Measurements from ENCODE around the gene MYL3. TPM values are rescaled to one million over a fixed set of nuclear protein-coding genes. Genes with fewer than 3 reads are reported as not detected.
A peak's percentile ranks its signal among the peaks of the same experiment; 100 is the strongest.

MYL3 gene
- total RNA-seq, 1 donor = 1.7 TPM

DNA sequence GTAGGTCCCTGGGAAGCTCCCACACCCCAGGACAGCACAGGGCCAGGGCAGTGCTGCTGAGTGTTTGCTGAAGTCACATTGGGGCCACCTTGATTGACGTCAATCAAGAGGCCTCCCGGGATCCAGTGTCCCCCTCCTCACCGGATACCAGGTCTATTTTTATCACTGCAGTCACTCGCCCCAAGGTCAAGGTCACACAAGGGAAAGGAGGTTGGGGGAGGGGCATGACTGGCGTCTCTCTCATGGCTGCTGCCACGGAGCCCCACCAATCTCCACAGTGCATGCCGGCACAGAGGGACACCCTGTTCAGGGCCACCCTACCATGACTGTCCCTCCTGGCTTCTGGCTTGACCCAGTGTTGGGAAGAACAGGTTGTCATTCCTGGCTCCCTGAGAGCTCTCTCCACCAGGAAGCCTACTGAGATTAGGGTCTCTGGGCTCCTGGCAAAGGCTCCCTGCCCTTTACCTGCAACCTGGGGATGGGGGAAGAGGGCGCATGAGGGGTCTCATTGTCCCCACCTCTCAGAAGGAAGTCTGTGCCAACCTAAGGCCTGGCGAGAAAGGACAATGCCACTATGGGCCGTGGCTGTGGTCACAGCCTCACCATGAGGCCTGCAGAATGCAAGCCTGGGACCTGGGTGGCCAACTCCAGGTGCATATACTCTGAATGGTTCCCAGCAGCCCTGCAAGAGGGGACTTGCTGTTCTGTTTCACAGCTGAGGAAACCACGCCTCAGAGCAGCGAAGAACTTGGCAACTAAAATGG, 1.5 kb downstream of the MYL3 start:
- TF ChIP-seq, protein P1, sequence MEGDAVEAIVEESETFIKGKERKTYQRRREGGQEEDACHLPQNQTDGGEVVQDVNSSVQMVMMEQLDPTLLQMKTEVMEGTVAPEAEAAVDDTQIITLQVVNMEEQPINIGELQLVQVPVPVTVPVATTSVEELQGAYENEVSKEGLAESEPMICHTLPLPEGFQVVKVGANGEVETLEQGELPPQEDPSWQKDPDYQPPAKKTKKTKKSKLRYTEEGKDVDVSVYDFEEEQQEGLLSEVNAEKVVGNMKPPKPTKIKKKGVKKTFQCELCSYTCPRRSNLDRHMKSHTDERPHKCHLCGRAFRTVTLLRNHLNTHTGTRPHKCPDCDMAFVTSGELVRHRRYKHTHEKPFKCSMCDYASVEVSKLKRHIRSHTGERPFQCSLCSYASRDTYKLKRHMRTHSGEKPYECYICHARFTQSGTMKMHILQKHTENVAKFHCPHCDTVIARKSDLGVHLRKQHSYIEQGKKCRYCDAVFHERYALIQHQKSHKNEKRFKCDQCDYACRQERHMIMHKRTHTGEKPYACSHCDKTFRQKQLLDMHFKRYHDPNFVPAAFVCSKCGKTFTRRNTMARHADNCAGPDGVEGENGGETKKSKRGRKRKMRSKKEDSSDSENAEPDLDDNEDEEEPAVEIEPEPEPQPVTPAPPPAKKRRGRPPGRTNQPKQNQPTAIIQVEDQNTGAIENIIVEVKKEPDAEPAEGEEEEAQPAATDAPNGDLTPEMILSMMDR (IDR thresholded peaks at IDR 0.05; ENCODE audit: insufficient read depth, low read depth, low read length) = no peak
- DNase-seq (ENCODE audit: low read depth) = no peak
- H3K4me3 ChIP-seq (ENCODE audit: low read depth, low read length) = no peak overlapping the region

DNA sequence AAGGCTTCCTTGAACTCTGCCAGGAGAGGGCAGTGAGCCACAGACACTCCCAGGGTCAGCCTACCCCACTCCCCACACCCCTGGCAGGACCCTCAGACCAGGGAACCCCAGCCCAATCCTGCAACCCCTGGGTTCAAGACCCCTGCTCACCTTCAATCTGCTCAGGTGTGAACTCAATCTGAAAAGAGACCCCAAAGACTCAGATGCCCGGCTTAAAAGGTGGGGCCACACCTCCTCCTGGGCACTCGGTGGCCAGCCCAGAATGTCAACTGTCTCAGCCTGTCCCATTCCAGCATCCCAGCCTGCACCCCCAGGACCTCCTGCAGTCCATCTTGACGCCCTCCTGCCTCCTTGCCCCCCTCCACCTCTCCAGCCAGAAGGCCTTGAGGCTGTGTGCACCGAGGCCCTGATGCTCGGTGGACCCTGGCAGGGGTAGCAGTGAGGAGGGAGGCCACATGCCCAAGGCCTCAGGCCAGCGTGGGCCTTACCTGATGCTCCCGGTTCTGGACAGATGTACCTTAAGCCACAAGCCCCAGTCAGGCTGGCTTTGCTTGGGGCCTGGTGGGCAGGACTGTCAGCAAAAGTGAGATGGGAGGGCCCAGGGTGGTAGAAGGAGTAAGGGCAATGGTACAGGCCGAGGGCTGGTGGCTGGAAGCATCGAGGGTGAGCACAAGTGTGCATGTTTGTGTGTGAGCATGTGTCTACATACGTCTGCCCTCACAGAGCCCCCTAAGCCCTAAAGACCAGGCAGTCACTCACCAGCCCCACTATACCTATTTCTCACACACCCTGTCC, 2.2 kb downstream of the MYL3 start:
- H3K4me3 ChIP-seq (ENCODE audit: low read depth, low read length) = no peak overlapping the region
- TF ChIP-seq, protein P1 (IDR thresholded peaks at IDR 0.05; ENCODE audit: insufficient read depth, low read depth, low read length) = no peak
- no peak for DNase-seq (ENCODE audit: low read depth)

DNA sequence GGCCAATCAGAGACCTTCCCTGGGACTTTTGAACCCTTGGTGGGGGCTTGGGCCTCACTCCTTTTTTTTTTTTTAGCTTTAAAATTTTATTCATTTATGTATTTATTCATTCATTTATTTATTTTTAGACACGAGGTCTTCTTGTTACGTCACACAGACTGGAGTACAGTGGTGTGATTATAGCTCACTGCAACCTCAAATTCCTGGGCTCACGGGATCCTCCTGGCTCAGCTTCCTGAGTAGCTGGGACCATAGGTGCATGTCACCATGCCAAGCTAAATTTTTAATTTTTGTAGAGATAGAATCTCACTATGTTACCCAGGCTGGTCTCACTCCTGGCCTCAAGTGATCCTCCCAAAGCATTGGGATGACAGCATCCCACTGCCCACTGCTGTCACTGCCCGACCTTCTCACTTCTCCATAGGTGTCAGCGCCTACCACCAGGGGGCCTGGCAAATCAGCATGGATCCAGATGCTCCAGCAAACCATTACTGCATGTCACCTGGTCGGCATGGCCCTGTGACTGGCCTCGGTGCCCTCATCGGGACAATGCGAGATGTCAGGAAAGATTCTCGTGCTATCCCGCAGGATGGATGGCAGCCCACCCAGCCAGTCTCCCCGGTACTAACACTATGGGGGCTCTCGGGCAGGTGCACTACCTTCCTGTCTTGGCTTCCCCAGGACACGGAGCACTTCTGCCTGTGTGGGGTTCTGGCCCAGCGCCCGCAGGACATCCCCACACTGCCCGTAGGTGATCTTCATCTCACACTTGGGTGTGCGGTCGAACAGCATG, 3.0 kb downstream of the MYL3 start:
- TF ChIP-seq, protein P1 (IDR thresholded peaks at IDR 0.05; ENCODE audit: insufficient read depth, low read depth, low read length) = peak; percentile 63
- DNase-seq (ENCODE audit: low read depth) = no peak
- H3K4me3 ChIP-seq (ENCODE audit: low read depth, low read length) = no peak overlapping the region

DNA sequence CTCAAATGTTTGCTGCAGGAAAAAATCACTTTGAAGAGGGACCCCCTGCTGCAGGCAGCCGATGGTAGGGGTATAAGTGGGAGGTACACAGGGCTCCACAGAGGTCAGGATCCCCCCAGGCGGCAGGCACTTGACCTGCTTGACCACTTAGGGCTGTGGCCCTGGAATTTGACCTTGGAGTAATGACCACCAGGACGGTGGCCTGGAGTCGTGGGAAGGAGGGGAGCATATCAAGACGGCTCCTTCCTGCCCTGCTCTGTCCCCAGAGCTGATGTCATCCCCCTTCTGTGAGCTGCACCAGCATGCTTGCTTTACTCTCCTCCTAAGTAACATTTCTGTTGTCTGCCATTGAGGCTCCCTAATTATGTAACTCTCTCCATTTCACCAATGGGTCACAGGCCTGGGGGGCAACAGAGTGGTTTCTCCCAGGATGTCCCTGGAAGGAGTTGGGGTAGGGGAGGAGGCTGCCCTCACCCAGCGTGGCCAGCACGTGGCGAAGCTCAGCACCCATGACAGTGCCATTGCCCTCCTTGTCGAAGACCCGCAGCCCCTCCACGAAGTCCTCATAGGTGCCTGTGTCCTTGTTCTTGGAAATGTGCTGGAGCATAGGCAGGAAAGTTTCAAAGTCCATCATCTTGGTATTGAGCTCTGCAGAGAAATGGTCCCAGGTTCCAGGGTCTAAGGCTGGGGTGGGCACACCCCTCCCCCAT, 4.1 kb downstream of the MYL3 start:
- TF ChIP-seq, protein P1 (IDR thresholded peaks at IDR 0.05; ENCODE audit: insufficient read depth, low read depth, low read length) = no peak
- no peak overlapping the region for H3K4me3 ChIP-seq (ENCODE audit: low read depth, low read length)
- DNase-seq (ENCODE audit: low read depth) = no peak

DNA sequence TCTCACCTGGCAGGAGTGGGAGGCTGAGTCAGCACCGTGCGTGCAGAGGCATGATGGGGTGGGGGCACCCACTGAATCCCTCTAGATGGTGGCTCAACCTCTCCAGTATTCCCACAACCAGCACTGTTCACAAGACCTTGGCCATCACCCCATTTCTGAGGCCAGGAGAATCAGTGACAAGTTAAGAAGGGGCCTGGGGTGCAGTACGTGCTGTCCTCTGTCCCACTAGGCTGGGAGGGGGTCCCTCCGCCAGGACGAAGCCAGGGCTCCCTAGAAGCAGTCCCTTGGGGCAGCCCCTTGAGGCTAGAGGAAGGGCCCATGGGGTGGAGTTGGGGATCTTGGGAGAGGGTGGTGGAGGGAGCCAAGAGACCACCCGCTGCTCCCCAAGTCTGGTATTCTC, 4.8 kb downstream of the MYL3 start:
- DNase-seq (ENCODE audit: low read depth) = no peak
- TF ChIP-seq, protein P1 (IDR thresholded peaks at IDR 0.05; ENCODE audit: insufficient read depth, low read depth, low read length) = no peak
- no peak overlapping the region for H3K4me3 ChIP-seq (ENCODE audit: low read depth, low read length)

Data from fibroblast of villous mesenchyme (primary cell).